Measurements from ENCODE around the gene HOXB3. TPM values are rescaled to one million over a fixed set of nuclear protein-coding genes. Genes with fewer than 3 reads are reported as not detected.

HOXB3 gene
- polyA plus RNA-seq, 1 donor from 2014 or later: not detected

GRCh38 chr17:48583708-48584222 lies 6.3 kb downstream of the HOXB3 start:
- H3K79me2 ChIP-seq (replicated peaks; ENCODE audit: insufficient read depth, low read length): no peaks in the 10 kb centered on the region
- H3K27ac ChIP-seq (ENCODE audit: low read length): no peak overlapping the region
- no peak overlapping the region for H2AFZ ChIP-seq (ENCODE audit: low read depth, low read length)
- H3K9me2 ChIP-seq (ENCODE audit: insufficient read depth, low read length): no peaks in the 10 kb centered on the region
- peaks cover 8% of the 10 kb centered on the region for H3K9me3 ChIP-seq (ENCODE audit: low read length)
- H3K4me2 ChIP-seq (ENCODE audit: low read length): no peak overlapping the region
- H4K20me1 ChIP-seq (ENCODE audit: insufficient read depth): no peaks in the 10 kb centered on the region
- no peak overlapping the region for H3K4me3 ChIP-seq (ENCODE audit: low read length)
- H3K9ac ChIP-seq (ENCODE audit: low read length): no peak overlapping the region
- no peaks in the 10 kb centered on the region for H3K36me3 ChIP-seq (ENCODE audit: insufficient read depth, low read length)
- no peaks in the 10 kb centered on the region for H3F3A ChIP-seq (ENCODE audit: insufficient read depth, low read length, poor library complexity, severe bottlenecking)
- no peak for TF ChIP-seq POLR2AphosphoS5 (IDR thresholded peaks at IDR 0.05)
- TF ChIP-seq, protein P1, sequence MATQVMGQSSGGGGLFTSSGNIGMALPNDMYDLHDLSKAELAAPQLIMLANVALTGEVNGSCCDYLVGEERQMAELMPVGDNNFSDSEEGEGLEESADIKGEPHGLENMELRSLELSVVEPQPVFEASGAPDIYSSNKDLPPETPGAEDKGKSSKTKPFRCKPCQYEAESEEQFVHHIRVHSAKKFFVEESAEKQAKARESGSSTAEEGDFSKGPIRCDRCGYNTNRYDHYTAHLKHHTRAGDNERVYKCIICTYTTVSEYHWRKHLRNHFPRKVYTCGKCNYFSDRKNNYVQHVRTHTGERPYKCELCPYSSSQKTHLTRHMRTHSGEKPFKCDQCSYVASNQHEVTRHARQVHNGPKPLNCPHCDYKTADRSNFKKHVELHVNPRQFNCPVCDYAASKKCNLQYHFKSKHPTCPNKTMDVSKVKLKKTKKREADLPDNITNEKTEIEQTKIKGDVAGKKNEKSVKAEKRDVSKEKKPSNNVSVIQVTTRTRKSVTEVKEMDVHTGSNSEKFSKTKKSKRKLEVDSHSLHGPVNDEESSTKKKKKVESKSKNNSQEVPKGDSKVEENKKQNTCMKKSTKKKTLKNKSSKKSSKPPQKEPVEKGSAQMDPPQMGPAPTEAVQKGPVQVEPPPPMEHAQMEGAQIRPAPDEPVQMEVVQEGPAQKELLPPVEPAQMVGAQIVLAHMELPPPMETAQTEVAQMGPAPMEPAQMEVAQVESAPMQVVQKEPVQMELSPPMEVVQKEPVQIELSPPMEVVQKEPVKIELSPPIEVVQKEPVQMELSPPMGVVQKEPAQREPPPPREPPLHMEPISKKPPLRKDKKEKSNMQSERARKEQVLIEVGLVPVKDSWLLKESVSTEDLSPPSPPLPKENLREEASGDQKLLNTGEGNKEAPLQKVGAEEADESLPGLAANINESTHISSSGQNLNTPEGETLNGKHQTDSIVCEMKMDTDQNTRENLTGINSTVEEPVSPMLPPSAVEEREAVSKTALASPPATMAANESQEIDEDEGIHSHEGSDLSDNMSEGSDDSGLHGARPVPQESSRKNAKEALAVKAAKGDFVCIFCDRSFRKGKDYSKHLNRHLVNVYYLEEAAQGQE (IDR thresholded peaks at IDR 0.05; ENCODE audit: borderline replicate concordance): no peak
- TF ChIP-seq EP300 (conservative IDR thresholded peaks at IDR 0.05; ENCODE audit: poor library complexity, severe bottlenecking): no peak
- no peak for TF ChIP-seq TAF1 (IDR thresholded peaks at IDR 0.05; ENCODE audit: low read depth)
- TF ChIP-seq, protein P2, sequence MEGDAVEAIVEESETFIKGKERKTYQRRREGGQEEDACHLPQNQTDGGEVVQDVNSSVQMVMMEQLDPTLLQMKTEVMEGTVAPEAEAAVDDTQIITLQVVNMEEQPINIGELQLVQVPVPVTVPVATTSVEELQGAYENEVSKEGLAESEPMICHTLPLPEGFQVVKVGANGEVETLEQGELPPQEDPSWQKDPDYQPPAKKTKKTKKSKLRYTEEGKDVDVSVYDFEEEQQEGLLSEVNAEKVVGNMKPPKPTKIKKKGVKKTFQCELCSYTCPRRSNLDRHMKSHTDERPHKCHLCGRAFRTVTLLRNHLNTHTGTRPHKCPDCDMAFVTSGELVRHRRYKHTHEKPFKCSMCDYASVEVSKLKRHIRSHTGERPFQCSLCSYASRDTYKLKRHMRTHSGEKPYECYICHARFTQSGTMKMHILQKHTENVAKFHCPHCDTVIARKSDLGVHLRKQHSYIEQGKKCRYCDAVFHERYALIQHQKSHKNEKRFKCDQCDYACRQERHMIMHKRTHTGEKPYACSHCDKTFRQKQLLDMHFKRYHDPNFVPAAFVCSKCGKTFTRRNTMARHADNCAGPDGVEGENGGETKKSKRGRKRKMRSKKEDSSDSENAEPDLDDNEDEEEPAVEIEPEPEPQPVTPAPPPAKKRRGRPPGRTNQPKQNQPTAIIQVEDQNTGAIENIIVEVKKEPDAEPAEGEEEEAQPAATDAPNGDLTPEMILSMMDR (IDR thresholded peaks at IDR 0.05; ENCODE audit: poor library complexity, severe bottlenecking): no peak
- no peak for TF ChIP-seq RAD21 (conservative IDR thresholded peaks at IDR 0.05)
- no peak for TF ChIP-seq EZH2 (IDR thresholded peaks at IDR 0.05; ENCODE audit: borderline replicate concordance, insufficient read depth, low read length, poor library complexity, severe bottlenecking)
- no peak for TF ChIP-seq SMC3 (conservative IDR thresholded peaks at IDR 0.05; ENCODE audit: poor library complexity)
- no peak for TF ChIP-seq MXI1 (conservative IDR thresholded peaks at IDR 0.05; ENCODE audit: poor library complexity, severe bottlenecking)
- peaks cover 100% of the 10 kb centered on the region for H3K27me3 ChIP-seq (ENCODE audit: insufficient read depth, low read depth, low read length)

DNA sequence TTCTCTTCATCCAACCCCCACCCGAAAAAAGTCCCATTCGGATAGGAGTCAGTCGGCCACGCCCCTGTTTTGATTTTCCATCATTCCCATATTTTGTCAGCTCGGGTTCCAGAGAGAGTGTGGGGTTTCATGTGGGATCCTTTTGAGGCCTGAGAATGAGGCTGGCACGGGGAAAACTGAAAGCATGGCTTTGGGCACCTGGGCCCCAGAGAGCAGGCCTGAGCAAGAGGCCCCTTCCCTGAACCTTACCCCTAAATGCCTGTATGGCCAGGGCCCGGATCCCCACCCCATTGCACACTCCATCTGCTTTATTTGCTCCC lies 7.3 kb downstream of the HOXB3 start:
- Histone ChIP-seq H4K20me1 (ENCODE audit: insufficient read depth) (no peaks in the 10 kb centered on the region), H3K4me3 (ENCODE audit: low read length) (no peak overlapping the region)

More for the DNA sequence above, 7.3 kb downstream of the HOXB3 start:
- H3K4me2 ChIP-seq (ENCODE audit: low read length): no peak overlapping the region
- no peaks in the 10 kb centered on the region for H3F3A ChIP-seq (ENCODE audit: insufficient read depth, low read length, poor library complexity, severe bottlenecking)
- no peaks in the 10 kb centered on the region for H3K36me3 ChIP-seq (ENCODE audit: insufficient read depth, low read length)
- TF ChIP-seq EZH2 (IDR thresholded peaks at IDR 0.05; ENCODE audit: borderline replicate concordance, insufficient read depth, low read length, poor library complexity, severe bottlenecking) (no peak), RAD21 (conservative IDR thresholded peaks at IDR 0.05) (no peak), TAF1 (IDR thresholded peaks at IDR 0.05; ENCODE audit: low read depth) (no peak), POLR2AphosphoS5 (IDR thresholded peaks at IDR 0.05) (no peak), MXI1 (conservative IDR thresholded peaks at IDR 0.05; ENCODE audit: poor library complexity, severe bottlenecking) (no peak), EP300 (conservative IDR thresholded peaks at IDR 0.05; ENCODE audit: poor library complexity, severe bottlenecking) (no peak), SMC3 (conservative IDR thresholded peaks at IDR 0.05; ENCODE audit: poor library complexity) (no peak)
- TF ChIP-seq, protein P1 (IDR thresholded peaks at IDR 0.05; ENCODE audit: borderline replicate concordance): no peak
- TF ChIP-seq, protein P2 (IDR thresholded peaks at IDR 0.05; ENCODE audit: poor library complexity, severe bottlenecking): no peak
- no peaks in the 10 kb centered on the region for H3K79me2 ChIP-seq (replicated peaks; ENCODE audit: insufficient read depth, low read length)
- no peaks in the 10 kb centered on the region for H3K9me2 ChIP-seq (ENCODE audit: insufficient read depth, low read length)
- H2AFZ ChIP-seq (ENCODE audit: low read depth, low read length): no peak overlapping the region
- H3K9ac ChIP-seq (ENCODE audit: low read length): no peak overlapping the region
- H3K27ac ChIP-seq (ENCODE audit: low read length): no peak overlapping the region
- peaks cover 98% of the 10 kb centered on the region for H3K27me3 ChIP-seq (ENCODE audit: insufficient read depth, low read depth, low read length)
- H3K9me3 ChIP-seq (ENCODE audit: low read length): peaks cover 8% of the 10 kb centered on the region

Data from neural cell (in vitro differentiated cells).